Fibroblast of lung (primary cell): ENCODE data around the gene INHBB. TPM values are rescaled to one million over a fixed set of nuclear protein-coding genes. Genes with fewer than 3 reads are reported as not detected.

Experiments used
- DNase-seq, 2 donors: peaks; one replicate each; pipeline versions ENCODE4 v3.0.0 to v3.0.0-alpha.2; 2010; ENCODE audit warnings: low read depth in 2 of 2
- H2AFZ ChIP-seq: 2 replicates; pipeline ENCODE4 v1.5.1; 2012; ENCODE audit warnings: low read length, control low read depth, inconsistent platforms
- H3K27ac ChIP-seq: 2 replicates; pipeline ENCODE4 v1.5.1; 2011; ENCODE audit warnings: low read length, control low read depth; ENCODE audit not compliant: insufficient read depth
- H3K27me3 ChIP-seq: 2 replicates; pipeline ENCODE4 v1.5.1; 2011; ENCODE audit warnings: mild to moderate bottlenecking, low read length; ENCODE audit not compliant: control insufficient read depth, insufficient read depth
- H3K36me3 ChIP-seq: 2 replicates; pipeline ENCODE4 v1.5.1; 2011; ENCODE audit warnings: low read length; ENCODE audit not compliant: control insufficient read depth, insufficient read depth
- H3K4me1 ChIP-seq: 2 replicates; pipeline ENCODE4 v1.5.1; 2011; ENCODE audit warnings: low read length; ENCODE audit not compliant: control insufficient read depth, insufficient read depth; ENCODE audit errors: extremely low read depth
- H3K4me2 ChIP-seq: 2 replicates; pipeline ENCODE4 v1.5.1; 2011; ENCODE audit warnings: low read length, control low read depth; ENCODE audit not compliant: insufficient read depth; ENCODE audit errors: extremely low read depth
- H3K4me3 ChIP-seq, 4 experiments: fragments of 200-600 bp in 1 of 4; sonication (generic) in 1 of 4; replicated peaks in 1 of 4; 2 replicates each; pipeline ENCODE4 v1.5.1; 2011 to 2016; ENCODE audit warnings: low read length in 4 of 4, low read depth in 3 of 4, mild to moderate bottlenecking in 3 of 4, control low read depth in 2 of 4, inconsistent platforms in 1 of 4, mixed read lengths in 1 of 4; ENCODE audit not compliant: insufficient read depth in 1 of 4; ENCODE audit errors: control extremely low read depth in 1 of 4
- H3K79me2 ChIP-seq: 2 replicates; pipeline ENCODE4 v1.5.1; 2012; ENCODE audit warnings: mild to moderate bottlenecking, low read length, inconsistent platforms; ENCODE audit not compliant: control insufficient read depth, insufficient read depth
- H3K9ac ChIP-seq: 2 replicates; pipeline ENCODE4 v1.5.1; 2011; ENCODE audit warnings: mild to moderate bottlenecking, low read length, control low read depth; ENCODE audit not compliant: insufficient read depth
- H3K9me3 ChIP-seq: 2 replicates; pipeline ENCODE4 v1.5.1; 2012; ENCODE audit warnings: low read depth, low read length; ENCODE audit not compliant: control insufficient read depth, insufficient read depth
- H4K20me1 ChIP-seq: 2 replicates; pipeline ENCODE4 v1.5.1; 2011; ENCODE audit warnings: low read length; ENCODE audit not compliant: control insufficient read depth, insufficient read depth; ENCODE audit errors: extremely low read depth
- EZH2 ChIP-seq: IDR thresholded peaks from 2 replicates; pipeline ENCODE4 v1.5.1; 2012; ENCODE audit warnings: low read length, control low read depth, mild to moderate bottlenecking; ENCODE audit errors: missing control alignments
- polyA plus RNA-seq, 2 donors: library from polyadenylated mRNA; depleted of rRNA in 1 of 2; stranded (reverse) in 1 of 2; unstranded in 1 of 2; fragments of >200 nt; gene quantifications; 2 replicates each; pipeline ENCODE4 v1.2.1, GENCODE V29; 2011 to 2012; ENCODE audit warnings: missing spikeins in 1 of 2
- total RNA-seq: library from RNA; depleted of rRNA; stranded (reverse); fragments of >200 nt; gene quantifications from 2 replicates; pipeline ENCODE4 v1.2.1, GENCODE V29; 2014
- TF ChIP-seq, protein P1 (sequence below), 2 donors: IDR thresholded peaks in 1 of 2; conservative IDR thresholded peaks in 1 of 2; 1 replicate in 1 of 2; 2 replicates in 1 of 2; pipeline ENCODE4 v1.5.1; 2011 to 2012; ENCODE audit warnings: low read length in 2 of 2, control low read depth in 1 of 2, inconsistent platforms in 1 of 2, low read depth in 1 of 2, mild to moderate bottlenecking in 1 of 2

Gene INHBB
- total and polyA plus RNA-seq, 2 donors (not counting 1 experiment from before 2014, with no cell fraction given), result 0.01 TPM; not detected in 1

DNA sequence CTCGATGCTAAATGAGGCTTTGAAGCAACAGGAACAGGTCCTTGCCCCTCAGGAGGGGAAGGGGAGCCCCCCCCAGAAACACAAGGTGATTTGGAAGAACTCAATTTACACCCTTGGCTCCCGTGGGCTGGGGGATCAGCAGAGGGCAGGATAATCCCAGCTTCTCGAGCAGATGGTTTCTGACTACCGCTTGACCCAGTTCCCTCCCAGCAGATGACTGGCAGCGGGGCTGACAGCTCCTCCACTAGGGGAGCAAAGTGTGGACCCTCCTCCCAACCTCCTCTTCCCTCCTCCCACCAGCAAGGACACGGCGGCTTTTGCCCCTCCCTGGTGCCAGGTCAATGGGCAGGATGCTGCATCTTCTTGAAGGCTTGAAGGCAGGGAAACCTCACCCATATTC is 3.5 kb upstream of the INHBB start:
- no peak overlapping the region for H3K4me2 ChIP-seq
- H4K20me1 ChIP-seq, result no peaks in the 10 kb centered on the region
- DNase-seq, result no peak
- H3K36me3 ChIP-seq, result no peaks in the 10 kb centered on the region
- TF ChIP-seq, protein P1, sequence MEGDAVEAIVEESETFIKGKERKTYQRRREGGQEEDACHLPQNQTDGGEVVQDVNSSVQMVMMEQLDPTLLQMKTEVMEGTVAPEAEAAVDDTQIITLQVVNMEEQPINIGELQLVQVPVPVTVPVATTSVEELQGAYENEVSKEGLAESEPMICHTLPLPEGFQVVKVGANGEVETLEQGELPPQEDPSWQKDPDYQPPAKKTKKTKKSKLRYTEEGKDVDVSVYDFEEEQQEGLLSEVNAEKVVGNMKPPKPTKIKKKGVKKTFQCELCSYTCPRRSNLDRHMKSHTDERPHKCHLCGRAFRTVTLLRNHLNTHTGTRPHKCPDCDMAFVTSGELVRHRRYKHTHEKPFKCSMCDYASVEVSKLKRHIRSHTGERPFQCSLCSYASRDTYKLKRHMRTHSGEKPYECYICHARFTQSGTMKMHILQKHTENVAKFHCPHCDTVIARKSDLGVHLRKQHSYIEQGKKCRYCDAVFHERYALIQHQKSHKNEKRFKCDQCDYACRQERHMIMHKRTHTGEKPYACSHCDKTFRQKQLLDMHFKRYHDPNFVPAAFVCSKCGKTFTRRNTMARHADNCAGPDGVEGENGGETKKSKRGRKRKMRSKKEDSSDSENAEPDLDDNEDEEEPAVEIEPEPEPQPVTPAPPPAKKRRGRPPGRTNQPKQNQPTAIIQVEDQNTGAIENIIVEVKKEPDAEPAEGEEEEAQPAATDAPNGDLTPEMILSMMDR (conservative IDR thresholded peaks at IDR 0.05 in 1 of 2, IDR thresholded peaks at IDR 0.05 in 1 of 2; ENCODE audit: low read depth in 1 of 2, low read length in 2 of 2), result no peak
- TF ChIP-seq EZH2, result no peak
- H3K9me3 ChIP-seq, result no peaks in the 10 kb centered on the region
- H3K27me3 ChIP-seq, result peaks cover 48% of the 10 kb centered on the region
- no peaks in the 10 kb centered on the region for H3K79me2 ChIP-seq
- H3K27ac ChIP-seq, result no peak overlapping the region
- no peak overlapping the region for H3K9ac ChIP-seq
- no peaks in the 10 kb centered on the region for H3K4me1 ChIP-seq
- no peak overlapping the region for H2AFZ ChIP-seq
- H3K4me3 ChIP-seq, result no peak overlapping the region

DNA sequence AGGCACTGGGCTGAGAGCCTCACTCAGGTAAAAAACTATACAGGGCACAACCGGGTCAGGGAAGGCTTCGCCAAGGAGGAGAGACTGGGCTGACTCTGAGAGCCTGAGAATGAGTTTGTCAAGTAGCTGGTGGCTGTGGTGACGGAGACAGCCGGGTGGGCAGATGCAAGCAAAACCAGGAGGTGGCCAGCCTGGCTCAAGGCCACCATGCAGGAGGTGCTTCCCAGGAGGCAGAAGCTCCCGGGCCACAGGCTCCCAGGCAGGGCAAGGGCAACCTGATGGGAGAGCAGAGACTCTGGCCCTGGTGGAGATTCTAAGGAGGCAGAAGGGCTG is 2.9 kb upstream of the INHBB start:
- Histone ChIP-seq H3K27me3 (peaks cover 54% of the 10 kb centered on the region), H3K9ac (no peak overlapping the region), H3K4me2 (no peak overlapping the region), H3K9me3 (no peaks in the 10 kb centered on the region), H2AFZ (no peak overlapping the region), H3K4me1 (no peaks in the 10 kb centered on the region), H3K27ac (no peak overlapping the region), H3K4me3 (no peak overlapping the region), H3K36me3 (no peaks in the 10 kb centered on the region), H3K79me2 (no peaks in the 10 kb centered on the region), H4K20me1 (no peaks in the 10 kb centered on the region)
- no peak for DNase-seq
- TF ChIP-seq EZH2, result no peak
- TF ChIP-seq, protein P1 (conservative IDR thresholded peaks at IDR 0.05 in 1 of 2, IDR thresholded peaks at IDR 0.05 in 1 of 2; ENCODE audit: low read depth in 1 of 2, low read length in 2 of 2), result no peak

DNA sequence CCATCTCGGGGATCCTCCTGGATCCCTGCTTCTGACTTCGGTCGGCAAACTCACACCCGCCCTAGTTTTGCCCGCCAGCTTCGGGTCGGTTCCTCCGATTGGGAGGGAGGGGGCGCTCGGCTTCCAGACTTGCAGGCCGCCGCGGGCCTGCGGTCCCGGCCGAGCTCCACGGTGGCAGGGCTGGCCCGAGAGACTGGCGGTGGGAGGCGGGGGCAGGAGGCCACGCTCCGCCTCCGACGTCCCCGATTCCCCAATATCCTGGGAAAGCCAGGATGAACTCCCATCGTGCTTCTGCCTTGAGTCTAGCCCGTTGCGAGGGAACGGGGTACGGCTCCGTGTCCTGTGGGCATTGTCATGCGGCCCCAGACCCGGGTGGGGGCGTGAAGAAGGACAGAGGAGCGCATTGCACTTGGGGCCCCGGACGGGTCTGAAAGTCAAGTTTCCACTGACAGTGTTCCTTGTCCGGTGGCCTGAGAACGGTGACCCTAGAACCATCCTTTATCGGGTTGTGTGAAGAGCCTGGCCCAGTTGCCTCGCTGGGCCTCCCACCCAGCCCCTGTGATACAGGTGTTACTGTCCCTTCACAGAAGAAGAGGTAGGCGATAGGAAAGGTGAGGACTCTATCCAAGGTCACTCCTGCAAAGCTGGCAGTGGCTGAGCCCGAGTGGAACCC is 2.4 kb upstream of the INHBB start:
- Histone ChIP-seq H4K20me1 (no peaks in the 10 kb centered on the region), H3K9ac (no peak overlapping the region), H3K27me3 (peaks cover 57% of the 10 kb centered on the region), H3K36me3 (no peaks in the 10 kb centered on the region), H3K4me3 (no peak overlapping the region), H3K79me2 (no peaks in the 10 kb centered on the region), H2AFZ (no peak overlapping the region), H3K4me2 (peak overlapping the region; percentile 64), H3K9me3 (no peaks in the 10 kb centered on the region), H3K27ac (no peak overlapping the region), H3K4me1 (no peaks in the 10 kb centered on the region)
- TF ChIP-seq, protein P1 (conservative IDR thresholded peaks at IDR 0.05 in 1 of 2, IDR thresholded peaks at IDR 0.05 in 1 of 2; ENCODE audit: low read depth in 1 of 2, low read length in 2 of 2), result peak; percentile 64 to 86
- TF ChIP-seq EZH2, result peak; percentile 91
- peak; percentile 67 to 75 for DNase-seq
